ENCODE measurements around the gene KCNG2. TPM values are rescaled to one million over a fixed set of nuclear protein-coding genes. Genes with fewer than 3 reads are reported as not detected.

The KCNG2 gene
- total and polyA plus RNA-seq, 9 of the 15 experiments (the other 6 are each of a cell fraction or from before 2014, with no cell fraction given): not detected

DNA sequence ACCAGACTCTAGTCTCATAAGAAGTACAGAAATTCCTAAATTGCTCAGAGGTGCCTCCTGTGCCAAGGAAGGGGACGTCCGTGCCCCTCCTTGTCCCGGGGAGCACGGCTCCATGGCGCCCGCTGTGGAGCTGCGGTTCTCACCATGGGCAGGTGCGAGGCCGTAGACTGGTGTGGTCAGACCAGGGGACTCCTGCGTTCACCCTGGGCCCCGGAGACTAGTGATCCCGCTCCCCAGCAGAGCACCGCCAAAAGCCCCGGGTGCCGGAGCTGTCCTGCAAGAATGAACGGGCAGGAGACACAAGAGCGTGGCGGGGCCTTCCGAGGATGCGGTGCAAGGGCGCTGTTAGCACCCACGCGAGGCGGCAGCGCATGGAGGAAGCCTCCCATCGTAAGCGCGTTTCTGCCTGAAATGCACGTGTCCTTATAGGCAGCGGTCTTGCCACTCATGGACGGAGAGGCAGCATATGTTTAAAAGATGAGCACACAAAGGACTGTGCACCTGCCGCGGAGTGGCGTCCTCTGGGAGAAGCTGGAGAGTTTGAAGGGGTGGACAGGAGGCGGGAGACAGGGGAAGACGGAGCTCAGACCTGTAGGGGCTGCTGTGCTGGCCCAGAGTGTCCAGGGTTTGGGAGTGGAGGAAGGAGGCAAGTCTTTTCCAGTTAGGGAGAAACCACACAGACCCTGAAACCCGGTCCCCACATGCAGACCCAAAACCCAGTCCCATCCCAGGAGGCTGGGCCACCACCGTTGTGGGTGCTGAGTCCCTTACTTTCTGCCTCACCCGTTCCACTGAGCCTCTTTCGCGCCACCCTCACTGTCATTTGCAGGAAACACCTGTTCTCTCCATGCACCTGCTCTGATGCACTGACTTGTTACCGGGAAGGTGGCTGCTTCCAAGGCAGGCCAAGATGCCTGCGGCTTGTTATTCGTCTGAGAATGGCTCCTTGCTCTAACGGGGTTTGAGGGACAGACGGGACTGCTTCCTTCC, 7.5 kb upstream of the KCNG2 start (continued):
- TF ChIP-seq PURB (CRISPR knock-in tag; IDR thresholded peaks at IDR 0.05; ENCODE audit: low read depth): no peak
- no peak for TF ChIP-seq TEAD2 (tag; IDR thresholded peaks at IDR 0.05)
- no peak for TF ChIP-seq BRD9 (IDR thresholded peaks at IDR 0.05; ENCODE audit: low read depth, partially characterized antibody)

DNA sequence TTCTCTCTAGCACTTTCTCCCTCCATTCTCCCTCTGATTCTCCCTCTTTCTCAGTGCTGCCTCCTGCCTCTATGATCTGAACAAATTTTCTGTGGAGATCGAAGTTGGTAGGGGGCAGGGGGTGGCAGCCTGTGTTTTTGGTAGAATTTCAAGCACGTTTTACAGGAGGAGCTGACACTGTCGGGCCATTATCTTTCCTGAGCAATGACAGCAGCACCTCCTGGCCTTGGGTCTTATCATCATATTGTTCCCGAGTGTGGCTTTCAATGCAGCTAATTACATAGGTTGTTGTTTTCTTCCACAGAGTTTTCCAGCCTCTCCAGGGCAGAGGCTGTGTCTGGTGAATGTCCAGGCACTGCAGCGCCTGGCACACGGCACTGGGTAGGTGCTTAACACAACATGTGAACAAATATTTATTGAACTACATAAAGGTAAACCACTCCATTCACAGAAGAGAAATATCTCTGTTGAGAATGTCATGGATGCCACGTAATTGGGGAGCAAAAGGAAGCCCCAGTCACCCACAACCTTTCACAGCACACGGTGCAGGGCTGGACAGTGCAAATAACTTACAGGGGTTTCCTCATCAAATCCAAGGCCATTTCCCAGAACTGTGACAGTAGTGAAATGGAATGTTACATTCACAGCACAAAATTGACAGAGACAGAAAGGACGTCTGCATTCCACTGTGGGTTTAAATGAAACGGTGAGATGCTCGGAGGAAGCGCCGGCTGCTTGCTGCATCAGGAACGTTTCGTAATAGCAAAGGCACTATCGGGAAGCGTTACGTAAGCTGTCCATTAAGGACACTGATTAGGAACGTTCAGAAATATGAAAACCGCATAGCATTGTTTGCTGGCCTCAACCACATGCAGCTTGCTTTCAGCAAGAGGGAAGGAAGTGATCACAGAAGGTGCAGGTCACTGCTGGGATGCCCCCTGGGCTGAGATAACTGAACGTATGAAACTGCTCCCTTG, 6.5 kb upstream of the KCNG2 start:
- no peaks in the 10 kb centered on the region for H3K9me1 ChIP-seq (ENCODE audit: control insufficient read depth, insufficient read depth, low read length)
- peaks cover 27 to 58% of the 10 kb centered on the region in 2 experiments; a peak in 4 of 5 replicates for H3K27me3 ChIP-seq (ENCODE audit: control insufficient read depth in 2 of 2, insufficient read depth in 2 of 2, low read length in 2 of 2)
- H3K4me2 ChIP-seq (ENCODE audit: insufficient read depth, low read length): no peak overlapping the region
- TF ChIP-seq CEBPB (tag; IDR thresholded peaks at IDR 0.05) (peak; percentile 86), FOS (IDR thresholded peaks at IDR 0.05; ENCODE audit: extremely low read depth, insufficient read length) (no peak), CEBPG (CRISPR knock-in tag; IDR thresholded peaks at IDR 0.05) (no peak), CEBPG (tag; conservative IDR thresholded peaks at IDR 0.05 in 1 of 2, IDR thresholded peaks at IDR 0.05 in 1 of 2) (peak; percentile 33 to 46; a peak in 2 of 4 replicates)
- no peak overlapping the region for H2AFZ ChIP-seq (ENCODE audit: low read depth, low read length)
- no peak overlapping the region for H3K27ac ChIP-seq (ENCODE audit: extremely low read depth, low read depth, low read length)
- under 1% methylated on average over 21 of the region's 21 CpGs for WGBS (ENCODE audit: insufficient coverage, low coverage, missing lambda C conversion rate)
- no peaks in the 10 kb centered on the region for H3K36me3 ChIP-seq (ENCODE audit: control insufficient read depth, insufficient read depth, low read length)
- H4K20me1 ChIP-seq (replicated peaks; ENCODE audit: control insufficient read depth, insufficient read depth, low read length): no peaks in the 10 kb centered on the region
- H3K4me3 ChIP-seq: no peak overlapping the region
- FAIRE-seq (no peak), DNase-seq (ENCODE audit: extremely low read depth in 1 of 4, low spot score in 3 of 4) (no peak), ATAC-seq (no peak)
- H3K79me2 ChIP-seq (ENCODE audit: control insufficient read depth, insufficient read depth, low read length): no peaks in the 10 kb centered on the region
- H3K4me1 ChIP-seq (replicated peaks in 1 of 2; ENCODE audit: control insufficient read depth in 2 of 2, insufficient read depth in 2 of 2, low read length in 2 of 2): peaks cover 0 to 4% of the 10 kb centered on the region in 2 experiments; a peak in 3 of 5 replicates
- in situ Hi-C loops (cut with MboI) (no loop called here), intact Hi-C loops (cut with micrococcal nuclease) (no loop called here)
- BruUV-seq (replicated peaks): no TSS peak
- H3K9me3 ChIP-seq (replicated peaks; ENCODE audit: control insufficient read depth, insufficient read depth, low read depth, low read length): no peaks in the 10 kb centered on the region
- POLR2A ChIA-PET: no interaction called here
- CTCF ChIA-PET (ENCODE audit: low intra/inter-chr PET ratio): no interaction called here
- H3K9ac ChIP-seq (ENCODE audit: insufficient read depth in 1 of 2, low read depth in 2 of 2, low read length in 2 of 2): no peak overlapping the region

All from K562 (cell line).